ENCODE measurements around the gene PTGR3. TPM values are rescaled to one million over a fixed set of nuclear protein-coding genes. Genes with fewer than 3 reads are reported as not detected.

PTGR3 gene
- total RNA-seq, 1 experiment from 2014 or later: 12.4 TPM

- no peak for DNase-seq (ENCODE audit: low read depth)
- in situ Hi-C loops (cut with HindIII; ENCODE audit: low pct_unique_long_range_greater_than_20kb, low sequenced_read_pairs): no loop called here
These were observed 23.5 kb downstream of the PTGR3 start for GRCh38 chr18:75185460-75185859.

- in situ Hi-C loops (cut with HindIII; ENCODE audit: low pct_unique_long_range_greater_than_20kb, low sequenced_read_pairs): no loop called here
- DNase-seq (ENCODE audit: low read depth): peak; percentile 38
These were observed 24.9 kb downstream of the PTGR3 start for GRCh38 chr18:75183973-75184493.

- in situ Hi-C loops (cut with HindIII; ENCODE audit: low pct_unique_long_range_greater_than_20kb, low sequenced_read_pairs): no loop called here
- DNase-seq (ENCODE audit: low read depth): peak; percentile 37
These were observed 25.4 kb downstream of the PTGR3 start for GRCh38 chr18:75183524-75183923.

- no peak for DNase-seq (ENCODE audit: low read depth)
- in situ Hi-C loops (cut with HindIII; ENCODE audit: low pct_unique_long_range_greater_than_20kb, low sequenced_read_pairs): no loop called here
These were observed 28.9 kb downstream of the PTGR3 start for GRCh38 chr18:75179819-75180600.

GRCh38 chr18:75178376-75178775 is 30.6 kb downstream of the PTGR3 start:
- in situ Hi-C loops (cut with HindIII; ENCODE audit: low pct_unique_long_range_greater_than_20kb, low sequenced_read_pairs): no loop called here

DNA sequence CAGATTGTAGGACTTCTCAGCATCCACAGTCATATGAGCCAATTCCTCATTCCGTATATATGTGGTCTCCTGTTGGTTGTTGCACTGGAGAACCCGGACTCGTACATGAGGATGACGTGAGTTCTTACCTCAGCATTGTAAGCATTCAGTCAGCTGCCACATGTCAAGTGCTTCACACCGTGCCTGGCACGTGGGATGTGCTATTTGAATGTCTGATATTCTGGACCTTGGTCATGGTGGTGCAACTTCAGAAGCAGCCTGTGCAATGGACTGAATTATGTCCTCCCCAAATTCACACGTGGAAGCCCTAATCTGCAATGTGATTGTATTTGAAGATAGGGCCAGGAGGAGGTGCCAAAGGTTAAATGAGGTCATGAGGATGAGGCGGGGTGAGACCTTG is 32.1 kb downstream of the PTGR3 start:
- in situ Hi-C loops (cut with HindIII; ENCODE audit: low pct_unique_long_range_greater_than_20kb, low sequenced_read_pairs): no loop called here
- no peak for DNase-seq (ENCODE audit: low read depth)

More at GRCh38 chr18:75178376-75178775, 30.6 kb downstream of the PTGR3 start:
- DNase-seq (ENCODE audit: low read depth): no peak

- in situ Hi-C loops (cut with HindIII; ENCODE audit: low pct_unique_long_range_greater_than_20kb, low sequenced_read_pairs): no loop called here
- no peak for DNase-seq (ENCODE audit: low read depth)
These were observed 35.2 kb downstream of the PTGR3 start for GRCh38 chr18:75173738-75174137.

DNA sequence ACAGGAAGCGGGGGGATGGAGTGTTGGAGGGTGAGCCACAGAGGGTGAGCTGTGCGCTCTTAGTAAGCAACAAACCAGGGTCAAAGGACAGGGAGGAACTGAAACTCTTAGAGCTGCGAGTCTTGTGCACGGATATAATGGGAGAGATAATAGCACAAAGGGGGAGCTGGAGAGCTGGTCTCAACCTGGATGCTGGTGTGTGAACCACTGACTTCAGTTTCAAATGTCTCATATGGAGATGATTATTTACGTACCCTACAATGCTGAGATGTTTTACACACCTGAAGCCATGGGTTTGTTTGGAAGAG is 35.9 kb downstream of the PTGR3 start:
- in situ Hi-C loops (cut with HindIII; ENCODE audit: low pct_unique_long_range_greater_than_20kb, low sequenced_read_pairs): no loop called here
- no peak for DNase-seq (ENCODE audit: low read depth)

GRCh38 chr18:75172299-75173124 is 36.4 kb downstream of the PTGR3 start:
- in situ Hi-C loops (cut with HindIII; ENCODE audit: low pct_unique_long_range_greater_than_20kb, low sequenced_read_pairs): no loop called here

DNA sequence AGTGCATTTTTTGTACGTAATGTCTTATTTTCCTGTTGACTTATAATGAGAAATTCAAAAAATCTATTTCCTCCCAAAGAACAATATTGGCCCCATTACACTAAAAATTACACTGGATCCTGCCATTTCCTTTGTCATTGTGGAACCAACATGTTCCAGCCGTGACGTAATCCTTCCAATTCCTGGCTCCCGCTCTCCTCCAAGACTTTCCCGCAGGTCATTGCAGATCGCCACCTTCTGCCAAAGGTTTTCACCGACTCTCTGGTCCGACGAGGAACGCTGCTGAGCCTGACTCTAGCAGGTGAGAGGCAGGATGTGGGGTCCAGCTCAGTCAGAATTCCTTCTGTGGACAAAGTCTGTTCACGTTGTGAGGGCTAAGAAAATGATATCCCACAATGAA is 38.0 kb downstream of the PTGR3 start:
- DNase-seq (ENCODE audit: low read depth): no peak
- in situ Hi-C loops (cut with HindIII; ENCODE audit: low pct_unique_long_range_greater_than_20kb, low sequenced_read_pairs): no loop called here

More at GRCh38 chr18:75172299-75173124, 36.4 kb downstream of the PTGR3 start:
- DNase-seq (ENCODE audit: low read depth): no peak

GRCh38 chr18:75170022-75170789 is 38.7 kb downstream of the PTGR3 start:
- no peak for DNase-seq (ENCODE audit: low read depth)
- in situ Hi-C loops (cut with HindIII; ENCODE audit: low pct_unique_long_range_greater_than_20kb, low sequenced_read_pairs): no loop called here

DNA sequence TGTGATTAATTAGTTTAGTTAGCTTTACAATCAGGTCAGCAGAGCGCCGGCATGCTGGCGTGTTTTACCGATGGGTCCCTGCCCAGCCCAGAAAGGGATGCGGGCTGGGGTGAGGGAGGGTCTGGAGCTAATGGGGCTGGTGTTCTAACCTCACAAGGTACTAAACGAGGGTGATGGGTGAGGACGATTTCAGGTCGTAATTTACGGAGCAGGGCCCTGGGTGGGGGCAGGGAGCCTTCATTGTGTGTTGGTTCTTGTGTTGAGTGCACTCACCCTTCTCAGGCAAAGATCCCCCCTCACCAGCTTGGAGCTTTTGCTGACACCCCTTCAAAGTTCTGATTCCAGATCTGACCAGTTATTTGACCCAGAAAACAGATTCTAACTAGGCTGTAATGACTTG is 39.5 kb downstream of the PTGR3 start:
- DNase-seq (ENCODE audit: low read depth): no peak
- in situ Hi-C loops (cut with HindIII; ENCODE audit: low pct_unique_long_range_greater_than_20kb, low sequenced_read_pairs): no loop called here

DNA sequence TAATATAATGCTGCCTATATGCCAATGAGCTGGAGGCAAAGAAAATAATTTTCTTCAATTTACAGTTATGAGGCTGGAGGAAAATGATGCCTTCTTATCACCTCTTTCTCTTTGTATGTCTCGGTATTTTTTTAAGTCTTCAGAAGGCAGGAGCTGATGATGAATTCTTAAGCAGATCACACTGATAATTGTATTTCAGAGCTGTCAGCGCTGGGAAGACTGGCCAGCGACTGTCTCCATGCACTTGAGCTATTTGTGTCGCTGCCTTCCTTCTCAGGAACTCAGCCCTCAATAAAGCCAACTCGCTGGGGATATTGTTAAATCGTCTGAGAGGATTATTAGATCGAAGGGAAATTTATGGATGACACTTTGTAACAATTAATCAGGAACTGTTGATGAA is 40.3 kb downstream of the PTGR3 start:
- DNase-seq (ENCODE audit: low read depth): no peak
- in situ Hi-C loops (cut with HindIII; ENCODE audit: low pct_unique_long_range_greater_than_20kb, low sequenced_read_pairs): no loop called here

- no peak for DNase-seq (ENCODE audit: low read depth)
- in situ Hi-C loops (cut with HindIII; ENCODE audit: low pct_unique_long_range_greater_than_20kb, low sequenced_read_pairs): no loop called here
These were observed 41.0 kb downstream of the PTGR3 start for GRCh38 chr18:75167759-75168618.

- in situ Hi-C loops (cut with HindIII; ENCODE audit: low pct_unique_long_range_greater_than_20kb, low sequenced_read_pairs): no loop called here
- DNase-seq (ENCODE audit: low read depth): no peak
These were observed 41.8 kb downstream of the PTGR3 start for GRCh38 chr18:75167137-75167536.

DNA sequence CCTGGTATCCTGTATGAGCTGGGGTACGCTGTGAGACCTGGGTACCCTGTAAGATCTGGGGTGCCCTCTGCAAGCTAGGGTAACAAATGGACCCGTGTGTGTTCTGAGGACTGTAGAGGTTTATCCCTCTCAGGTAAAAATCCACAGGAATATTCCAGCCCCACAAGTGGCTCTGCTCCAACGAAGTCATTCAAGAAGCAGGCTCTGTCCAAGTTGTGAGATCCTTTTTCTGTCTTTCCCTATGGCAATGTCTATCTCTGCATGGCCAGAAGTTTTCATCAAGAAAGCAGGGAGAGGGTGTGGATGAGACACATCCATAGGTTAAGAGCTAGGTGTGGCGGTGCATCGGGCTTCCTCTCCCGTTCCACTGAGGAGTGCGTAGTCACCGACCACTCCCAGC is 43.0 kb downstream of the PTGR3 start:
- in situ Hi-C loops (cut with HindIII; ENCODE audit: low pct_unique_long_range_greater_than_20kb, low sequenced_read_pairs): no loop called here

DNA sequence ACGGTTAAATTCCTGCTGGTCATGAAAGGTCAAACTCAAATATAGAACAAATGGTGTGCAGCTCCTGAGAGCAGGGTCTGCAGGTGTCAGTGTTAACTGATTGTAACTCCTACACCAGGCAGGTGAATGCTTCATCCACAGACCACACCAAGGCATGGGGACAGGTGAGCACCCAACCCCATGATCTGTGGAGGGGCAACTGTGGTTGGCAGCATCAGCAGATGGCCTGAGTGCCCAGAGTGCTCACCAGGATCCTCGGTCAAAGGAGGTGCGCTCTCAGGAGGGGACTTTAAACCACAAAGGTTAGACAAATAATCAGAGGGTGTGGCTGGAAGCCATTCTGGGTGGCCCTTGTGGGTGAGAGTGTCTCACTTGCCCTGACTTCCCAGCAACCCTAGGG is 44.5 kb downstream of the PTGR3 start:
- no peak for DNase-seq (ENCODE audit: low read depth)
- in situ Hi-C loops (cut with HindIII; ENCODE audit: low pct_unique_long_range_greater_than_20kb, low sequenced_read_pairs): no loop called here

More for the DNA sequence above, 43.0 kb downstream of the PTGR3 start:
- no peak for DNase-seq (ENCODE audit: low read depth)

- no peak for DNase-seq (ENCODE audit: low read depth)
- in situ Hi-C loops (cut with HindIII; ENCODE audit: low pct_unique_long_range_greater_than_20kb, low sequenced_read_pairs): no loop called here
These were observed 45.2 kb downstream of the PTGR3 start for GRCh38 chr18:75163736-75164135.

Data from Caki2 (cell line).